HepG2 (cell line): Measurements from ENCODE around the gene MMRN1. TPM values are rescaled to one million over a fixed set of nuclear protein-coding genes. Genes with fewer than 3 reads are reported as not detected.

Experiments
- ATAC-seq: fragments of 200-7000 bp; cut with Tn5 transposase; 3 replicates; pipeline ENCODE4 v1.9.1; 2020; ENCODE audit warnings: mild to moderate bottlenecking, moderate library complexity
- BruUV-seq: library from RNA; stranded (reverse); fragments of 400-500 nt; replicated peaks from 2 replicates; lab custom pipeline; 2021; lab: Mats Ljungman, UMichigan
- CTCF ChIA-PET: fragments of 300-600 bp; formaldehyde crosslinking; extraction: SDS; loops from one replicate; lab custom pipeline; 2021; ENCODE audit warnings: low total read pairs, inconsistent platforms, low intra/inter-chr PET ratio; lab: Yijun Ruan, JAX
- POLR2A ChIA-PET: fragments of 350-600 bp; sonication (Branson Sonifier 250); formaldehyde crosslinking; loops from one replicate; lab custom pipeline; 2020; ENCODE audit warnings: antibody characterized with exemption, inconsistent platforms; lab: Yijun Ruan, JAX
- DNase-seq: peaks from one replicate; pipeline ENCODE4 v3.0.0-alpha.2; 2015; ENCODE audit warnings: low spot score
- FAIRE-seq: peaks from 3 replicates; lab custom pipeline; 2011; peaks lifted over from hg19 to GRCh38; lab: Jason Lieb, UNC
- H2AFZ ChIP-seq: one replicate; pipeline ENCODE4 v1.6.1; 2011; ENCODE audit warnings: low read length, inconsistent platforms
- H3K27ac ChIP-seq: fragments of 300-600 bp; 3 replicates; pipeline ENCODE4 v1.8.0; 2011; ENCODE audit warnings: mixed run types, mild to moderate bottlenecking, mixed read lengths, low read length, inconsistent platforms; ENCODE audit not compliant: insufficient read depth; ENCODE audit errors: extremely low read length
- H3K27me3 ChIP-seq, 2 experiments: fragments of 200-600 bp in 1 of 2; 2 replicates in 1 of 2; 3 replicates in 1 of 2; pipeline versions ENCODE4 v1.6.0 to v1.8.0; 2011; ENCODE audit warnings: low read length in 2 of 2, mild to moderate bottlenecking in 2 of 2, moderate library complexity in 2 of 2, inconsistent platforms in 1 of 2; ENCODE audit not compliant: insufficient read depth in 2 of 2, control insufficient read depth in 1 of 2
- H3K36me3 ChIP-seq, 2 experiments: fragments of 200-600 bp in 1 of 2; replicated peaks in 1 of 2; 2 replicates in 1 of 2; 3 replicates in 1 of 2; pipeline versions ENCODE4 v1.5.1 to v1.8.0; 2011; ENCODE audit warnings: low read length in 2 of 2, inconsistent platforms in 1 of 2; ENCODE audit not compliant: insufficient read depth in 2 of 2, control insufficient read depth in 1 of 2
- H3K4me1 ChIP-seq: 2 replicates; pipeline ENCODE4 v1.5.1; 2012; ENCODE audit warnings: low read length, inconsistent platforms; ENCODE audit not compliant: insufficient read depth
- H3K4me2 ChIP-seq: 2 replicates; pipeline ENCODE4 v1.6.0; 2011; ENCODE audit warnings: low read depth, low read length, inconsistent platforms
- H3K4me3 ChIP-seq, 3 experiments: fragments of 200-600 bp in 1 of 3; sonication (generic), shearing (Covaris generic) in 1 of 3; replicated peaks in 1 of 3; 2 replicates each; pipeline ENCODE4 v1.5.1; 2011 to 2016; ENCODE audit warnings: low read length in 3 of 3, inconsistent platforms in 2 of 3, low read depth in 2 of 3, mild to moderate bottlenecking in 2 of 3, control low read depth in 1 of 3, mixed read lengths in 1 of 3; ENCODE audit not compliant: insufficient read depth in 1 of 3
- H3K79me2 ChIP-seq: one replicate; pipeline ENCODE4 v1.6.1; 2011; ENCODE audit warnings: low read length, inconsistent platforms; ENCODE audit not compliant: insufficient read depth
- H3K9ac ChIP-seq: 2 replicates; pipeline ENCODE4 v1.6.0; 2011; ENCODE audit warnings: mild to moderate bottlenecking, low read depth, low read length, inconsistent platforms; ENCODE audit not compliant: insufficient read depth
- H3K9me3 ChIP-seq: 2 replicates; pipeline ENCODE4 v1.5.1; 2012; ENCODE audit warnings: mild to moderate bottlenecking, low read length
- H4K20me1 ChIP-seq: 2 replicates; pipeline ENCODE4 v1.6.0; 2011; ENCODE audit warnings: inconsistent platforms, mild to moderate bottlenecking, low read length, moderate library complexity; ENCODE audit not compliant: insufficient read depth
- EED ChIP-seq: sonication (generic); formaldehyde crosslinking; IDR thresholded peaks from 2 replicates; pipeline ENCODE4 v1.5.0; 2020; ENCODE audit warnings: mild to moderate bottlenecking, missing genetic modification reagents
- FOXK2 ChIP-seq: fragments of 450-650 bp; IDR thresholded peaks from 2 replicates; pipeline ENCODE4 v1.6.1; 2016
- HBP1 ChIP-seq: IDR thresholded peaks from 2 replicates; pipeline ENCODE4 v1.6.1; 2016; ENCODE audit warnings: low read depth, control low read depth
- HCFC1 ChIP-seq: fragments of 150-350 bp; IDR thresholded peaks from 2 replicates; pipeline ENCODE4 v1.6.1; 2014; ENCODE audit warnings: low read depth, low read length
- HOXA9 ChIP-seq: sonication (generic); formaldehyde crosslinking; IDR thresholded peaks from 2 replicates; pipeline ENCODE4 v1.8.1; 2022; ENCODE audit warnings: missing genetic modification reagents, mild to moderate bottlenecking, moderate library complexity, borderline replicate concordance
- MTA3 ChIP-seq: sonication (generic); formaldehyde crosslinking; IDR thresholded peaks from 2 replicates; pipeline ENCODE4 v1.4.0; 2020; ENCODE audit warnings: missing genetic modification reagents
- NR2F1 ChIP-seq, 2 experiments: fragments of 450-650 bp in 1 of 2; formaldehyde crosslinking in 1 of 2; IDR thresholded peaks; 2 replicates each; pipeline versions ENCODE4 v1.5.0 to v1.6.1; 2016 to 2020; ENCODE audit warnings: mild to moderate bottlenecking in 1 of 2, missing compliant biosample characterization in 1 of 2, missing genetic modification reagents in 1 of 2, moderate library complexity in 1 of 2
- PHB2 ChIP-seq: fragments of 450-650 bp; IDR thresholded peaks from 2 replicates; pipeline ENCODE4 v1.6.1; 2018; ENCODE audit not compliant: partially characterized antibody
- RFX5 ChIP-seq: IDR thresholded peaks from 2 replicates; pipeline ENCODE4 v1.6.1; 2011; ENCODE audit warnings: low read depth, low read length, improper control_type of control experiment
- SOX13 ChIP-seq, 3 experiments: fragments of 450-650 bp in 1 of 3; sonication (generic) in 1 of 3; formaldehyde crosslinking in 1 of 3; IDR thresholded peaks in 2 of 3; conservative IDR thresholded peaks in 1 of 3; 2 replicates each; pipeline versions ENCODE4 v1.5.0 to v1.6.1; 2016 to 2020; ENCODE audit warnings: antibody characterized with exemption in 1 of 3, mild to moderate bottlenecking in 1 of 3, missing compliant biosample characterization in 1 of 3, missing genetic modification reagents in 1 of 3, moderate library complexity in 1 of 3
- ZIK1 ChIP-seq: sonication (generic); formaldehyde crosslinking; IDR thresholded peaks from 2 replicates; pipeline ENCODE4 v1.5.0; 2020; ENCODE audit warnings: mild to moderate bottlenecking, low read depth, missing genetic modification reagents, borderline replicate concordance
- ZNF224 ChIP-seq: sonication (generic); formaldehyde crosslinking; IDR thresholded peaks from 2 replicates; pipeline ENCODE4 v1.5.0; 2020; ENCODE audit warnings: mild to moderate bottlenecking, missing genetic modification reagents
- ZNF501 ChIP-seq: sonication (generic); formaldehyde crosslinking; IDR thresholded peaks from 2 replicates; pipeline ENCODE4 v1.5.1; 2020; ENCODE audit warnings: mild to moderate bottlenecking, moderate library complexity, missing genetic modification reagents
- ZNF563 ChIP-seq: sonication (generic); formaldehyde crosslinking; IDR thresholded peaks from 2 replicates; pipeline ENCODE4 v1.8.0; 2022; ENCODE audit warnings: mild to moderate bottlenecking, moderate library complexity, missing genetic modification reagents
- ZNF775 ChIP-seq: sonication (generic); formaldehyde crosslinking; IDR thresholded peaks from 2 replicates; pipeline ENCODE4 v1.4.0; 2020; ENCODE audit warnings: missing genetic modification reagents, mild to moderate bottlenecking, moderate library complexity, borderline replicate concordance
- ZNF83 ChIP-seq: sonication (generic); formaldehyde crosslinking; IDR thresholded peaks from 2 replicates; pipeline ENCODE4 v1.4.0; 2020; ENCODE audit warnings: missing genetic modification reagents, mild to moderate bottlenecking, borderline replicate concordance
- ZNF883 ChIP-seq: sonication (generic); formaldehyde crosslinking; IDR thresholded peaks from 2 replicates; pipeline ENCODE4 v1.5.1; 2020; ENCODE audit warnings: mild to moderate bottlenecking, missing genetic modification reagents; ENCODE audit errors: not compliant biosample characterization
- WGBS: methylation state at CpG from one replicate; pipeline ENCODE4 v1.1.6; 2017; ENCODE audit warnings: low lambda C conversion rate; 5-methylcytosine and 5-hydroxymethylcytosine counted together
- in situ Hi-C: cut with HindIII; loops from 2 replicates; pipeline ENCODE4 v1.10.0; 2017; ENCODE audit warnings: low pct_unique_long_range_greater_than_20kb; ENCODE audit not compliant: extremely low pct_ligation_motif_present
- intact Hi-C: fragments of 100-400 bp; cut with micrococcal nuclease; formaldehyde crosslinking; loops from one replicate; pipeline ENCODE4 v1.10.0; 2022; ENCODE audit not compliant: unreplicated experiment
- polyA plus RNA-seq, 8 experiments: library from polyadenylated mRNA; depleted of rRNA in 3 of 8; stranded (reverse) in 7 of 8; unstranded in 1 of 8; fragments of >200 nt; fragmentation: Illumina TruSeq in 4 of 8; extraction: Trizol in 4 of 8; gene quantifications; 2 replicates each; pipeline versions ENCODE4 v1.2.1 to v1.2.3, GENCODE V29; 2011 to 2016; ENCODE audit warnings: low read depth in 4 of 8, missing spikeins in 1 of 8, mixed read lengths in 1 of 8; ENCODE audit not compliant: insufficient read depth in 1 of 8
- total RNA-seq, 5 experiments: library from RNA; depleted of rRNA; stranded (reverse); fragments of >200 nt; fragmentation: Illumina TruSeq; extraction: Trizol; gene quantifications; 2 replicates each; pipeline ENCODE4 v1.2.3, GENCODE V29; 2016; ENCODE audit warnings: low read depth in 1 of 5
- TF ChIP-seq, protein P1 (sequence below): sonication (generic); formaldehyde crosslinking; IDR thresholded peaks from 2 replicates; pipeline ENCODE4 v1.4.0; 2020; ENCODE audit warnings: missing genetic modification reagents, borderline replicate concordance
- TF ChIP-seq, protein P2 (sequence below): sonication (generic); formaldehyde crosslinking; IDR thresholded peaks from 2 replicates; pipeline ENCODE4 v1.8.0; 2022; ENCODE audit warnings: missing genetic modification reagents, mild to moderate bottlenecking, moderate library complexity, borderline replicate concordance

MMRN1 gene
- total and polyA plus RNA-seq, 2 of the 13 experiments (the other 11 are each of a cell fraction or from before 2014, with no cell fraction given): not detected

DNA sequence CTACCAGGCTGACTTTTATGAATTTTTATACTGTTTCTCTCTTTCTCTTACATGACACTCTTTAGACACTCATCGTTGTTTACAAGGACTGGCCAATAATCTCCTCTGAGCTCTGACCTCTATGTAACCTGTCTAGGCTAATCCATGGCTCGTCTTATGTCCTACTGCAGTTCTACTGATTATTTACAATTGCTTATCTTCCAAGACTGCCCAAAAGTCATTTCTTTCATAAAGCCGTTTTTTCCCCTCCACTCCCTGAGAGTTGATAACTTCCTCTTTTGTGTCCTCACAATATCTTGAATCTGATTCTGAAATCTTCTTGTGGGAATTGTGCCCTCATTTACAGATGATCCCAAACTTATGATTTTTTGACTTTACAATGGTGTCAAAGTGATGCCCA, 39.4 kb upstream of the MMRN1 start:
- Histone ChIP-seq H3K27me3 (no peaks in the 10 kb centered on the region), H3K27ac (no peak overlapping the region), H3K4me3 (no peak overlapping the region), H4K20me1 (no peaks in the 10 kb centered on the region), H3K4me1 (no peaks in the 10 kb centered on the region), H3K36me3 (no peaks in the 10 kb centered on the region), H3K9me3 (no peaks in the 10 kb centered on the region), H3K79me2 (no peaks in the 10 kb centered on the region), H3K4me2 (no peak overlapping the region), H3K9ac (no peak overlapping the region), H2AFZ (no peak overlapping the region)
- WGBS: 0% methylated on average over 3 of the region's 3 CpGs
- ATAC-seq: no peak
- CTCF ChIA-PET: no interaction called here
- no peak for FAIRE-seq
- no TSS peak for BruUV-seq
- POLR2A ChIA-PET: no interaction called here
- in situ Hi-C loops: no loop called here
- DNase-seq: no peak
- intact Hi-C loops: no loop called here
- TF ChIP-seq HBP1 (CRISPR knock-in tag) (no peak), HCFC1 (no peak), MTA3 (no peak), FOXK2 (no peak), ZNF775 (no peak), EED (no peak), HOXA9 (CRISPR knock-in tag) (no peak), ZNF563 (no peak), RFX5 (no peak), ZNF224 (CRISPR knock-in tag) (no peak), ZIK1 (CRISPR knock-in tag) (no peak), PHB2 (no peak), ZNF883 (CRISPR knock-in tag) (no peak), ZNF83 (CRISPR knock-in tag) (no peak), SOX13 (IDR thresholded peaks at IDR 0.05) (no peak), SOX13 (CRISPR knock-in tag; conservative IDR thresholded peaks at IDR 0.05 in 1 of 2, IDR thresholded peaks at IDR 0.05 in 1 of 2) (no peak), ZNF501 (CRISPR knock-in tag) (no peak), NR2F1 (CRISPR knock-in tag; IDR thresholded peaks at IDR 0.05) (no peak)
- TF ChIP-seq, protein P1, sequence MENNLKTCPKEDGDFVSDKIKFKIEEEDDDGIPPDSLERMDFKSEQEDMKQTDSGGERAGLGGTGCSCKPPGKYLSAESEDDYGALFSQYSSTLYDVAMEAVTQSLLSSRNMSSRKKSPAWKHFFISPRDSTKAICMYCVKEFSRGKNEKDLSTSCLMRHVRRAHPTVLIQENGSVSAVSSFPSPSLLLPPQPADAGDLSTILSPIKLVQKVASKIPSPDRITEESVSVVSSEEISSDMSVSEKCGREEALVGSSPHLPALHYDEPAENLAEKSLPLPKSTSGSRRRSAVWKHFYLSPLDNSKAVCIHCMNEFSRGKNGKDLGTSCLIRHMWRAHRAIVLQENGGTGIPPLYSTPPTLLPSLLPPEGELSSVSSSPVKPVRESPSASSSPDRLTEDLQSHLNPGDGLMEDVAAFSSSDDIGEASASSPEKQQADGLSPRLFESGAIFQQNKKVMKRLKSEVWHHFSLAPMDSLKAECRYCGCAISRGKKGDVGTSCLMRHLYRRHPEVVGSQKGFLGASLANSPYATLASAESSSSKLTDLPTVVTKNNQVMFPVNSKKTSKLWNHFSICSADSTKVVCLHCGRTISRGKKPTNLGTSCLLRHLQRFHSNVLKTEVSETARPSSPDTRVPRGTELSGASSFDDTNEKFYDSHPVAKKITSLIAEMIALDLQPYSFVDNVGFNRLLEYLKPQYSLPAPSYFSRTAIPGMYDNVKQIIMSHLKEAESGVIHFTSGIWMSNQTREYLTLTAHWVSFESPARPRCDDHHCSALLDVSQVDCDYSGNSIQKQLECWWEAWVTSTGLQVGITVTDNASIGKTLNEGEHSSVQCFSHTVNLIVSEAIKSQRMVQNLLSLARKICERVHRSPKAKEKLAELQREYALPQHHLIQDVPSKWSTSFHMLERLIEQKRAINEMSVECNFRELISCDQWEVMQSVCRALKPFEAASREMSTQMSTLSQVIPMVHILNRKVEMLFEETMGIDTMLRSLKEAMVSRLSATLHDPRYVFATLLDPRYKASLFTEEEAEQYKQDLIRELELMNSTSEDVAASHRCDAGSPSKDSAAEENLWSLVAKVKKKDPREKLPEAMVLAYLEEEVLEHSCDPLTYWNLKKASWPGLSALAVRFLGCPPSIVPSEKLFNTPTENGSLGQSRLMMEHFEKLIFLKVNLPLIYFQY (CRISPR knock-in tag): no peak
- TF ChIP-seq, protein P2, sequence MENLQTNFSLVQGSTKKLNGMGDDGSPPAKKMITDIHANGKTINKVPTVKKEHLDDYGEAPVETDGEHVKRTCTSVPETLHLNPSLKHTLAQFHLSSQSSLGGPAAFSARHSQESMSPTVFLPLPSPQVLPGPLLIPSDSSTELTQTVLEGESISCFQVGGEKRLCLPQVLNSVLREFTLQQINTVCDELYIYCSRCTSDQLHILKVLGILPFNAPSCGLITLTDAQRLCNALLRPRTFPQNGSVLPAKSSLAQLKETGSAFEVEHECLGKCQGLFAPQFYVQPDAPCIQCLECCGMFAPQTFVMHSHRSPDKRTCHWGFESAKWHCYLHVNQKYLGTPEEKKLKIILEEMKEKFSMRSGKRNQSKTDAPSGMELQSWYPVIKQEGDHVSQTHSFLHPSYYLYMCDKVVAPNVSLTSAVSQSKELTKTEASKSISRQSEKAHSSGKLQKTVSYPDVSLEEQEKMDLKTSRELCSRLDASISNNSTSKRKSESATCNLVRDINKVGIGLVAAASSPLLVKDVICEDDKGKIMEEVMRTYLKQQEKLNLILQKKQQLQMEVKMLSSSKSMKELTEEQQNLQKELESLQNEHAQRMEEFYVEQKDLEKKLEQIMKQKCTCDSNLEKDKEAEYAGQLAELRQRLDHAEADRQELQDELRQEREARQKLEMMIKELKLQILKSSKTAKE (CRISPR knock-in tag): no peak
